ENCODE data around the gene EXOG. TPM values are rescaled to one million over a fixed set of nuclear protein-coding genes. Genes with fewer than 3 reads are reported as not detected.

EXOG gene
- total RNA-seq, 3 donors from 2014 or later: 7.1 to 13.0 (median 8.7) TPM

DNA sequence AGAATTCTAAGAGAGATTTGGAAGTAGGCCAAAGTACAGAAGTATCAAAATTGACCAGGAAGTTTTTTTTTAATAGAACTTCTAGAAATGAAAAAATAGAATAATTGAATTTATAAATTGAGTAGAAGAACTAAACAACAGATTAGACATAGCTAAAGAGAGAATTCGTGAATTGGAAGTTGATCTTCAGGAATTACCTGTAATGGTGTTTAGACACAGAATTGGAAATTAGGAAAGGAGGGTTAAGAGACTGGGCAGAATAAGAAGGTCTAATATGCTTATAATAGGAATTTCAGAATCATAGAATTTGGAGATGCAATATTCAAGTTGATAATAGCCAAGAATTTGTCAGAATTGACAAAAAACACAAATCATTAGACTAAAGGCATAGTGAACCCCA lies 26.3 kb upstream of the EXOG start:
- H3K36me3 ChIP-seq (ENCODE audit: low read depth): no peaks in the 10 kb centered on the region
- no peak overlapping the region for H3K4me3 ChIP-seq
- ATAC-seq (no peak), DNase-seq (no peak)
- peaks cover 17% of the 10 kb centered on the region for H3K4me1 ChIP-seq (ENCODE audit: low read depth)
- peaks cover 3% of the 10 kb centered on the region for H3K9me3 ChIP-seq
- TF ChIP-seq, protein P1, sequence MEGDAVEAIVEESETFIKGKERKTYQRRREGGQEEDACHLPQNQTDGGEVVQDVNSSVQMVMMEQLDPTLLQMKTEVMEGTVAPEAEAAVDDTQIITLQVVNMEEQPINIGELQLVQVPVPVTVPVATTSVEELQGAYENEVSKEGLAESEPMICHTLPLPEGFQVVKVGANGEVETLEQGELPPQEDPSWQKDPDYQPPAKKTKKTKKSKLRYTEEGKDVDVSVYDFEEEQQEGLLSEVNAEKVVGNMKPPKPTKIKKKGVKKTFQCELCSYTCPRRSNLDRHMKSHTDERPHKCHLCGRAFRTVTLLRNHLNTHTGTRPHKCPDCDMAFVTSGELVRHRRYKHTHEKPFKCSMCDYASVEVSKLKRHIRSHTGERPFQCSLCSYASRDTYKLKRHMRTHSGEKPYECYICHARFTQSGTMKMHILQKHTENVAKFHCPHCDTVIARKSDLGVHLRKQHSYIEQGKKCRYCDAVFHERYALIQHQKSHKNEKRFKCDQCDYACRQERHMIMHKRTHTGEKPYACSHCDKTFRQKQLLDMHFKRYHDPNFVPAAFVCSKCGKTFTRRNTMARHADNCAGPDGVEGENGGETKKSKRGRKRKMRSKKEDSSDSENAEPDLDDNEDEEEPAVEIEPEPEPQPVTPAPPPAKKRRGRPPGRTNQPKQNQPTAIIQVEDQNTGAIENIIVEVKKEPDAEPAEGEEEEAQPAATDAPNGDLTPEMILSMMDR (IDR thresholded peaks at IDR 0.05): no peak
- intact Hi-C loops (cut with DNase I, micrococcal nuclease): no loop called here

- H3K4me3 ChIP-seq: no peak overlapping the region
- TF ChIP-seq, protein P1 (IDR thresholded peaks at IDR 0.05): no peak
- peak; percentile 90 for ATAC-seq
- H3K4me1 ChIP-seq (ENCODE audit: low read depth): peaks cover 17% of the 10 kb centered on the region
- DNase-seq: peak in 1 of 3 donors; percentile 51
- no peaks in the 10 kb centered on the region for H3K36me3 ChIP-seq (ENCODE audit: low read depth)
- intact Hi-C loops (cut with DNase I, micrococcal nuclease): no loop called here
- peaks cover 3% of the 10 kb centered on the region for H3K9me3 ChIP-seq
Observed at GRCh38 chr3:38471260-38471857, 24.8 kb upstream of the EXOG start.

DNA sequence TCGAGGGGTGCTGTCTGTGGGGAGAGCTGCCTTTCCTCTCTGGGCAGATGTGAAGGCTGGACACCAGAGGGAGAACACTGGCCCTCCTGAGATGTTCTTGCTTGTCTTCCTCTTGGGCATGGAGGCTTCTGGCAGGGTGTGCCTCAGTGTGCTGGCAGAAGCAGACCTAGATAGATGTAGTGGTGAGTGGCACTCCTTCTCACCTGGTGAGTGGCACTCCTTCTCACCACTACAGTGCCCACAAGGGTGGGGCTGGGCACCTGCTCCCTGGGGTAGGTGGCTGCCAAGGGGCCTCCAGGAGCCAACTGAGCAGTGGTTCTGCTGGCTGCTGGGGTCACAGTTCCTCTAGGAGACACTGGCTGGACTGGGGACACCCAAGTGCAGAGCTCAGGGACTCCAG lies 23.8 kb upstream of the EXOG start:
- DNase-seq (no peak), ATAC-seq (peak; percentile 38)
- no peaks in the 10 kb centered on the region for H3K36me3 ChIP-seq (ENCODE audit: low read depth)
- intact Hi-C loops (cut with DNase I, micrococcal nuclease): no loop called here
- H3K9me3 ChIP-seq: peaks cover 3% of the 10 kb centered on the region
- H3K4me3 ChIP-seq: no peak overlapping the region
- TF ChIP-seq, protein P1 (IDR thresholded peaks at IDR 0.05): no peak
- H3K4me1 ChIP-seq (ENCODE audit: low read depth): peaks cover 17% of the 10 kb centered on the region

DNA sequence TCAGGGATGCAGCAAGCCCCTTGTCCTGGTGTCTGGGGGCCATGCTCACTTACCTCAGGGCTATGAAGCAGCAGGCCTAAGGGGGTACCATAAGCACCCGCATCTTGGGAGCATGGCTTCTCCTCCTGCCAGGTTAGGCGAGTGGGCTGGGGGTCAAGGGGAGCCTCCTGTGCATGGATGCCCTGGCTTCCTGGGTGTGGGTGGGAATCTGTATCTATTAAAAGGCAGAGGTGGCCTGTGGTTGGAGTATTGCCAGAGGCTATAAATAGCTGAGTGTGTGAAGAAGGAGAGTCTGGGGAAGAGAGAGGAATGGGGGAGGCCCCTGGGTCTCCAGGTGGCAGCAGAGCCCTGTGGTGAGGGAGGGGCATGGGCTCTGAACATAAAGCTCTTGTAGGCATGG lies 22.9 kb upstream of the EXOG start:
- peaks cover 3% of the 10 kb centered on the region for H3K9me3 ChIP-seq
- peaks cover 17% of the 10 kb centered on the region for H3K4me1 ChIP-seq (ENCODE audit: low read depth)
- intact Hi-C loops (cut with DNase I, micrococcal nuclease): no loop called here
- H3K36me3 ChIP-seq (ENCODE audit: low read depth): no peaks in the 10 kb centered on the region
- no peak for ATAC-seq
- no peak overlapping the region for H3K4me3 ChIP-seq
- TF ChIP-seq, protein P1 (IDR thresholded peaks at IDR 0.05): no peak
- no peak for DNase-seq

GRCh38 chr3:38474928-38475605 lies 21.1 kb upstream of the EXOG start:
- intact Hi-C loops (cut with DNase I, micrococcal nuclease): loop anchor here in 1 of 2 donors (5.0 kb wide), 1 partner anchor 128 kb away; the partner anchor contains the start of gene XYLB
- TF ChIP-seq, protein P1 (IDR thresholded peaks at IDR 0.05): no peak
- ATAC-seq (no peak), DNase-seq (no peak)
- Histone ChIP-seq H3K4me1 (ENCODE audit: low read depth) (peaks cover 17% of the 10 kb centered on the region), H3K36me3 (ENCODE audit: low read depth) (no peaks in the 10 kb centered on the region), H3K9me3 (peaks cover 3% of the 10 kb centered on the region), H3K4me3 (no peak overlapping the region)

Data from mucosa of descending colon (tissue), 3 donors.